Endothelial cell of umbilical vein (primary cell): ENCODE data around the gene GLOD4.

Experiments used
- EZH2 ChIP-seq: IDR thresholded peaks from 2 replicates; pipeline ENCODE4 v1.6.1; 2012; ENCODE audit warnings: borderline replicate concordance, low read depth, mild to moderate bottlenecking, moderate library complexity, low read length, inconsistent platforms; ENCODE audit not compliant: severe bottlenecking
- FOS ChIP-seq: IDR thresholded peaks from 2 replicates; pipeline ENCODE4 v1.6.1; 2011; ENCODE audit warnings: mild to moderate bottlenecking, low read length, moderate library complexity, borderline replicate concordance; ENCODE audit not compliant: insufficient read depth
- GATA2 ChIP-seq: IDR thresholded peaks from 2 replicates; pipeline ENCODE4 v1.7.0; 2011; ENCODE audit warnings: low read depth, mild to moderate bottlenecking, moderate library complexity, mixed read lengths, low read length; ENCODE audit not compliant: insufficient read length, insufficient read depth
- JUN ChIP-seq: IDR thresholded peaks from 2 replicates; pipeline ENCODE4 v1.6.1; 2011; ENCODE audit warnings: borderline replicate concordance, low read depth; ENCODE audit not compliant: insufficient read length, insufficient read depth
- MYC ChIP-seq: IDR thresholded peaks from one replicate; pipeline ENCODE4 v1.6.1; 2011; ENCODE audit warnings: mild to moderate bottlenecking, low read depth, low read length
- POLR2A ChIP-seq: IDR thresholded peaks from 2 replicates; pipeline ENCODE4 v1.6.1; 2012; ENCODE audit warnings: low read depth, mild to moderate bottlenecking, control low read depth, low read length
- POLR2AphosphoS5 ChIP-seq: IDR thresholded peaks from 2 replicates; pipeline ENCODE4 v1.6.1; 2012; ENCODE audit warnings: low read depth, mild to moderate bottlenecking, control low read depth, low read length, moderate library complexity; ENCODE audit not compliant: insufficient read depth
- TF ChIP-seq, protein P1 (sequence below), 2 donors: IDR thresholded peaks; 1 replicate in 1 of 2; 2 replicates in 1 of 2; pipeline ENCODE4 v1.5.1; 2011; ENCODE audit warnings: low read length in 2 of 2, mild to moderate bottlenecking in 2 of 2, moderate library complexity in 2 of 2, control low read depth in 1 of 2, inconsistent platforms in 1 of 2, low read depth in 1 of 2; ENCODE audit not compliant: insufficient read depth in 1 of 2; ENCODE audit errors: extremely low read depth in 1 of 2
- TF ChIP-seq, protein P2 (sequence below): IDR thresholded peaks from 2 replicates; pipeline ENCODE4 v1.6.1; 2011; ENCODE audit not compliant: insufficient read depth, insufficient read length

GRCh38 chr17:830381-830780 lies 48.3 kb upstream of the GLOD4 start:
- TF ChIP-seq, protein P1, sequence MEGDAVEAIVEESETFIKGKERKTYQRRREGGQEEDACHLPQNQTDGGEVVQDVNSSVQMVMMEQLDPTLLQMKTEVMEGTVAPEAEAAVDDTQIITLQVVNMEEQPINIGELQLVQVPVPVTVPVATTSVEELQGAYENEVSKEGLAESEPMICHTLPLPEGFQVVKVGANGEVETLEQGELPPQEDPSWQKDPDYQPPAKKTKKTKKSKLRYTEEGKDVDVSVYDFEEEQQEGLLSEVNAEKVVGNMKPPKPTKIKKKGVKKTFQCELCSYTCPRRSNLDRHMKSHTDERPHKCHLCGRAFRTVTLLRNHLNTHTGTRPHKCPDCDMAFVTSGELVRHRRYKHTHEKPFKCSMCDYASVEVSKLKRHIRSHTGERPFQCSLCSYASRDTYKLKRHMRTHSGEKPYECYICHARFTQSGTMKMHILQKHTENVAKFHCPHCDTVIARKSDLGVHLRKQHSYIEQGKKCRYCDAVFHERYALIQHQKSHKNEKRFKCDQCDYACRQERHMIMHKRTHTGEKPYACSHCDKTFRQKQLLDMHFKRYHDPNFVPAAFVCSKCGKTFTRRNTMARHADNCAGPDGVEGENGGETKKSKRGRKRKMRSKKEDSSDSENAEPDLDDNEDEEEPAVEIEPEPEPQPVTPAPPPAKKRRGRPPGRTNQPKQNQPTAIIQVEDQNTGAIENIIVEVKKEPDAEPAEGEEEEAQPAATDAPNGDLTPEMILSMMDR (IDR thresholded peaks at IDR 0.05; ENCODE audit: extremely low read depth in 1 of 2, insufficient read depth in 1 of 2, low read depth in 1 of 2, low read length in 2 of 2) = no peak
- TF ChIP-seq POLR2AphosphoS5 (no peak), EZH2 (no peak), MYC (no peak), POLR2A (no peak), FOS (no peak), GATA2 (no peak), JUN (no peak)
- TF ChIP-seq, protein P2, sequence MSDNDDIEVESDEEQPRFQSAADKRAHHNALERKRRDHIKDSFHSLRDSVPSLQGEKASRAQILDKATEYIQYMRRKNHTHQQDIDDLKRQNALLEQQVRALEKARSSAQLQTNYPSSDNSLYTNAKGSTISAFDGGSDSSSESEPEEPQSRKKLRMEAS = no peak
